ENCODE results near the gene SEMA5B. TPM values are rescaled to one million over a fixed set of nuclear protein-coding genes. Genes with fewer than 3 reads are reported as not detected.

The SEMA5B gene
- total and polyA plus RNA-seq, 9 of the 15 experiments (the other 6 are each of a cell fraction or from before 2014, with no cell fraction given) = not detected

DNA sequence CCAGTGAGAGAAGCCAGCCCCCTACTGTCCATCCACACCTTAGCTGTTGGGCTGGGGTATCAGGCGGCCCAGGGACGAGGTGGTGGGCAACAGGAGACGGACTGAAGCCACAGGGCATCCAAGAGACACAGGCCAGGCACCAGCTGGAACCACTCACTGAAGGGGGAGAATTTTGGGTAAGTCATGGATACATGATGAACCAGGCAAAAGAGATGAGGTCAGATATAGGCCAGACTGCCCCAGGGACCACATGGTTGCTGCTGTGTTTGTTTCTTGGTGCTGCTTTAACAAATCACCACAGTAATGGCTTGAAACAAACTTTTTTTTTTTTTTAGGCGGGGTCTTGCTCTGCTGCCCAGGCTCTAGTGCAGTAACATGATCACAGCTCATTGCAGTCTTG lies 66.4 kb downstream of the SEMA5B start:
- H2AFZ ChIP-seq (ENCODE audit: low read depth, low read length) = no peak overlapping the region
- BruUV-seq (replicated peaks) = no TSS peak
- DNase-seq (ENCODE audit: extremely low read depth in 1 of 4, low spot score in 3 of 4) (no peak), ATAC-seq (no peak), FAIRE-seq (no peak)
- no peaks in the 10 kb centered on the region for H3K36me3 ChIP-seq (ENCODE audit: control insufficient read depth, insufficient read depth, low read length)
- no peaks in the 10 kb centered on the region for H3K4me1 ChIP-seq (replicated peaks in 1 of 2; ENCODE audit: control insufficient read depth in 2 of 2, insufficient read depth in 2 of 2, low read length in 2 of 2)
- H3K9me1 ChIP-seq (ENCODE audit: control insufficient read depth, insufficient read depth, low read length) = no peaks in the 10 kb centered on the region
- no peak overlapping the region for H3K9ac ChIP-seq (ENCODE audit: insufficient read depth in 1 of 2, low read depth in 2 of 2, low read length in 2 of 2)
- H3K9me3 ChIP-seq (replicated peaks; ENCODE audit: control insufficient read depth, insufficient read depth, low read depth, low read length) = no peaks in the 10 kb centered on the region
- ChIA-PET CTCF (ENCODE audit: low intra/inter-chr PET ratio) (no interaction called here), POLR2A (no interaction called here)
- H4K20me1 ChIP-seq (replicated peaks; ENCODE audit: control insufficient read depth, insufficient read depth, low read length) = no peaks in the 10 kb centered on the region
- no peaks in the 10 kb centered on the region for H3K79me2 ChIP-seq (ENCODE audit: control insufficient read depth, insufficient read depth, low read length)
- TF ChIP-seq ERF (CRISPR knock-in tag; IDR thresholded peaks at IDR 0.05) = no peak
- no peak for TF ChIP-seq BCL6 (CRISPR knock-in tag; IDR thresholded peaks at IDR 0.05)
- TF ChIP-seq, protein P1, sequence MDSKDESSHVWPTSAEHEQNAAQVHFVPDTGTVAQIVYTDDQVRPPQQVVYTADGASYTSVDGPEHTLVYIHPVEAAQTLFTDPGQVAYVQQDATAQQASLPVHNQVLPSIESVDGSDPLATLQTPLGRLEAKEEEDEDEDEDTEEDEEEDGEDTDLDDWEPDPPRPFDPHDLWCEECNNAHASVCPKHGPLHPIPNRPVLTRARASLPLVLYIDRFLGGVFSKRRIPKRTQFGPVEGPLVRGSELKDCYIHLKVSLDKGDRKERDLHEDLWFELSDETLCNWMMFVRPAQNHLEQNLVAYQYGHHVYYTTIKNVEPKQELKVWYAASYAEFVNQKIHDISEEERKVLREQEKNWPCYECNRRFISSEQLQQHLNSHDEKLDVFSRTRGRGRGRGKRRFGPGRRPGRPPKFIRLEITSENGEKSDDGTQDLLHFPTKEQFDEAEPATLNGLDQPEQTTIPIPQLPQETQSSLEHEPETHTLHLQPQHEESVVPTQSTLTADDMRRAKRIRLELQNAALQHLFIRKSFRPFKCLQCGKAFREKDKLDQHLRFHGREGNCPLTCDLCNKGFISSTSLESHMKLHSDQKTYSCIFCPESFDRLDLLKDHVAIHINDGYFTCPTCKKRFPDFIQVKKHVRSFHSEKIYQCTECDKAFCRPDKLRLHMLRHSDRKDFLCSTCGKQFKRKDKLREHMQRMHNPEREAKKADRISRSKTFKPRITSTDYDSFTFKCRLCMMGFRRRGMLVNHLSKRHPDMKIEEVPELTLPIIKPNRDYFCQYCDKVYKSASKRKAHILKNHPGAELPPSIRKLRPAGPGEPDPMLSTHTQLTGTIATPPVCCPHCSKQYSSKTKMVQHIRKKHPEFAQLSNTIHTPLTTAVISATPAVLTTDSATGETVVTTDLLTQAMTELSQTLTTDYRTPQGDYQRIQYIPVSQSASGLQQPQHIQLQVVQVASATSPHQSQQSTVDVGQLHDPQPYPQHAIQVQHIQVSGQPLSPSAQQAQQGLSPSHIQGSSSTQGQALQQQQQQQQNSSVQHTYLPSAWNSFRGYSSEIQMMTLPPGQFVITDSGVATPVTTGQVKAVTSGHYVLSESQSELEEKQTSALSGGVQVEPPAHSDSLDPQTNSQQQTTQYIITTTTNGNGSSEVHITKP (IDR thresholded peaks at IDR 0.05; ENCODE audit: partially characterized antibody) = no peak
- intact Hi-C loops (cut with micrococcal nuclease) (no loop called here), in situ Hi-C loops (cut with MboI) (no loop called here)
- no peak overlapping the region for H3K4me3 ChIP-seq
- WGBS (ENCODE audit: insufficient coverage, low coverage, missing lambda C conversion rate) = 0% methylated on average over 3 of the region's 4 CpGs
- H3K27me3 ChIP-seq (ENCODE audit: control insufficient read depth in 2 of 2, insufficient read depth in 2 of 2, low read length in 2 of 2) = peaks cover 12 to 47% of the 10 kb centered on the region in 2 experiments; a peak in 3 of 5 replicates
- no peak overlapping the region for H3K4me2 ChIP-seq (ENCODE audit: insufficient read depth, low read length)
- H3K27ac ChIP-seq (ENCODE audit: extremely low read depth, low read depth, low read length) = no peak overlapping the region

Measured in K562 (cell line).